ES-I3 (cell line): ENCODE measurements around the gene DIP2C.
"Not testable (repeated sequence)": the region's sequence is repeated elsewhere in the genome, so short reads cannot be mapped to it uniquely, and the experiment has no call there.

ENCODE experiments used
- H3K36me3 ChIP-seq: 2 replicates; pipeline ENCODE4 v1.6.1; 2013; ENCODE audit warnings: mild to moderate bottlenecking, low read length, control low read depth, moderate library complexity; ENCODE audit not compliant: insufficient read depth
- H3K4me1 ChIP-seq: 2 replicates; pipeline ENCODE4 v1.6.1; 2013; ENCODE audit warnings: mild to moderate bottlenecking, control low read depth, low read length; ENCODE audit not compliant: insufficient read depth
- H3K9ac ChIP-seq: 2 replicates; pipeline ENCODE4 v1.6.1; 2013; ENCODE audit warnings: low read depth, mild to moderate bottlenecking, low read length, moderate library complexity
- H3K9me3 ChIP-seq: 2 replicates; pipeline ENCODE4 v1.6.1; 2013; ENCODE audit warnings: mild to moderate bottlenecking, low read length, moderate library complexity; ENCODE audit not compliant: control insufficient read depth, insufficient read depth

DIP2C gene

DNA sequence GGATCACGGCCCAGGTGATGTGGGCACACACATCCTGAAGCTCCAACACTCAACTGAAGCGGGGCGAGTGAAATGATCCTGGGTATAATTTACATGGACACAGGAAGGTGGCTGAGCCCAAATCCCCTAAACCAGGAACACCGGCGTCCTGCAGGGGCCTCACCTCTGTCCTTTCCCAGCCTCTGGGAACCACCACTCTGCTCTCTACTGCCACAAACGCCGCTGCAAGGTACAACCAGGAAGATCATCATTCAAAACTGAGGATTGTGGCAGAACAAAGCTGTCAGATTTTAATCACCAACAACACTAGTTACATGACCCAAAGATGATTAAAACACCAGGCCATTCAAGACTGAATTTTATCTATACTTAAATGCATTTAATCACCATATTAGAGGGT, 104.0 kb downstream of the DIP2C start:
- Histone ChIP-seq H3K9ac (no peak overlapping the region), H3K36me3 (no peaks in the 10 kb centered on the region), H3K4me1 (no peaks in the 10 kb centered on the region), H3K9me3 (no peaks in the 10 kb centered on the region)

- not testable (repeated sequence) for H3K4me1 ChIP-seq, H3K9ac ChIP-seq, H3K9me3 ChIP-seq
These were observed 104.8 kb downstream of the DIP2C start for GRCh38 chr10:584497-585290.

GRCh38 chr10:583433-583832, 106.0 kb downstream of the DIP2C start:
- H3K9ac ChIP-seq: no peak overlapping the region

More at GRCh38 chr10:584497-585290, 104.8 kb downstream of the DIP2C start:
- H3K36me3 ChIP-seq: not testable (repeated sequence)

GRCh38 chr10:581776-582330, 107.6 kb downstream of the DIP2C start:
- H3K9me3 ChIP-seq: no peaks in the 10 kb centered on the region
- no peaks in the 10 kb centered on the region for H3K36me3 ChIP-seq
- H3K9ac ChIP-seq: no peak overlapping the region
- H3K4me1 ChIP-seq: no peaks in the 10 kb centered on the region

More at GRCh38 chr10:583433-583832, 106.0 kb downstream of the DIP2C start:
- Histone ChIP-seq H3K4me1 (no peaks in the 10 kb centered on the region), H3K9me3 (no peaks in the 10 kb centered on the region), H3K36me3 (no peaks in the 10 kb centered on the region)

DNA sequence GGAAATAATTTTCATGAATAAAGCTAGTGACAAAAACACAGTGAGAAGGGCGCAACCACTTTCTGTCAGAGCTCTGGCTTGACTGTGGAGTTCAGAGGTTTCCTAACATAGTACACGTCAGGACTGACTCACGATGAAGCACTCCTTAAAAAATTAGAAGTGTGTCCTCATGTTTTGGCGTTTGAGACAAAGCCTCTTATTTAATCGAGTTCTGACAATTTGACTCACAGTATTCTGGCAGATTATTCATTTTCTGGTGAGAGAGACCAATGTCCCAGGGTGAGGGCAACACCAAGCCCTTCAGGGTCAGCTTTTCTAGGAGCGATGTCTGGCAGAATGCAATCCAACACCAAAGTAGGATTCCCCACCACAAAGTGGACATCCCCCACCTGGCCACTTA, 108.7 kb downstream of the DIP2C start:
- no peaks in the 10 kb centered on the region for H3K36me3 ChIP-seq

DNA sequence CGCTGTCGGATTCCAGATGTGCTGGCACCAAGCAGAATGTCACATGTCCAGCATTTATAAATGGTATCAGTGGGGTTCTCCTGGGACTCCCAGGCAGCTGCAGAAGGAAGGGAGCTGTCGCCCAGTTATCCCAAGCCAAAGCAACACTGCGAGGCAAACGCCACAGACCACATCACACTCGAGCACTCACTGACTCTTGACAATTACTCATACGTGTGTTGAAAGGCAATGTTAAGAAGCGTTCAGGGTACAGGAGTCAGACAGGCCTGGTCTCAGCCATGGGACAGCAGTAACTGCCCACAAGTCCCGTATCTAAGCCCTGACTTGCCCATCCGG, 113.4 kb downstream of the DIP2C start:
- H3K36me3 ChIP-seq: no peaks in the 10 kb centered on the region
- H3K9ac ChIP-seq: no peak overlapping the region
- H3K4me1 ChIP-seq: peaks cover 7% of the 10 kb centered on the region
- H3K9me3 ChIP-seq: no peaks in the 10 kb centered on the region

More for the DNA sequence above, 108.7 kb downstream of the DIP2C start:
- Histone ChIP-seq H3K9ac (no peak overlapping the region), H3K9me3 (no peaks in the 10 kb centered on the region), H3K4me1 (peaks cover 6% of the 10 kb centered on the region)

DNA sequence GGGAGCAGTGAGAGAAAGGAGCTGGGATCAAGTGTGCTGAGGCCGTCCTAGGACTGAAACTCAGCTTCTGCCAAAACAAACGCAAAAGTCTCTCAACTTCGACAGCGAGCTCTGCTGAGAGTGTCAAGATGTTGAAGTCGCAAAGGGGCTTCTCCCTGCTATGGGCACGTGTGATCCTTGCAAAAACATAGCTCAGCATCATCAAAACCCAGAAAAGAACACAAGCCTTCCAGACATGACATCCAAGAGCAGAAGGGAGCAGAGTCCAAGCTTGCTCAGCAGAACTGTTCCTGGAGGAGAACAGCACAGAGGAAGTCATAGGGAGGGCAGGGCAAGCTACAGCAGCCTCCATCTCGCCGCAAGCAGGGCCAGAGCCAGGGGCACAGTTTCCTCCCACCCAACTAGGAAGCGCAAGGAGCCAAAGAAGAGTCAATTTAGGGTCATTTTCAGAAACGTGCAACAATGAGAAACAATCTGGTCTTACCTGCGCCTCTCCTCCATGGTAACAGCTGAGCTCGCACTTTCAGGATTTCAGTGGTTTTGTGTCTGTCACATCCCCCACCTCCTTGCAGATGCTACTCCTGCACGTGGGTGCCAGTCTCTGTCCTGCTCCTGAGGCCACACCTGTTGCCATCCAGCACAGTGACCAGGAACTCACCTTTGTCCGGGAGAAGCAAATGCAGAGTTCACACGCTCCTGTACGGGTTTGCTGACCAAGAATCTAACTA, 113.9 kb downstream of the DIP2C start:
- Histone ChIP-seq H3K4me1 (peaks cover 7% of the 10 kb centered on the region), H3K9ac (no peak overlapping the region), H3K36me3 (no peaks in the 10 kb centered on the region), H3K9me3 (no peaks in the 10 kb centered on the region)

- Histone ChIP-seq H3K9me3 (no peaks in the 10 kb centered on the region; the same call in 1 of the 2 replicates), H3K9ac (no peak overlapping the region), H3K4me1 (peaks cover 7% of the 10 kb centered on the region), H3K36me3 (no peaks in the 10 kb centered on the region; the same call in 1 of the 2 replicates)
These were observed 116.8 kb downstream of the DIP2C start for GRCh38 chr10:572696-573095.

DNA sequence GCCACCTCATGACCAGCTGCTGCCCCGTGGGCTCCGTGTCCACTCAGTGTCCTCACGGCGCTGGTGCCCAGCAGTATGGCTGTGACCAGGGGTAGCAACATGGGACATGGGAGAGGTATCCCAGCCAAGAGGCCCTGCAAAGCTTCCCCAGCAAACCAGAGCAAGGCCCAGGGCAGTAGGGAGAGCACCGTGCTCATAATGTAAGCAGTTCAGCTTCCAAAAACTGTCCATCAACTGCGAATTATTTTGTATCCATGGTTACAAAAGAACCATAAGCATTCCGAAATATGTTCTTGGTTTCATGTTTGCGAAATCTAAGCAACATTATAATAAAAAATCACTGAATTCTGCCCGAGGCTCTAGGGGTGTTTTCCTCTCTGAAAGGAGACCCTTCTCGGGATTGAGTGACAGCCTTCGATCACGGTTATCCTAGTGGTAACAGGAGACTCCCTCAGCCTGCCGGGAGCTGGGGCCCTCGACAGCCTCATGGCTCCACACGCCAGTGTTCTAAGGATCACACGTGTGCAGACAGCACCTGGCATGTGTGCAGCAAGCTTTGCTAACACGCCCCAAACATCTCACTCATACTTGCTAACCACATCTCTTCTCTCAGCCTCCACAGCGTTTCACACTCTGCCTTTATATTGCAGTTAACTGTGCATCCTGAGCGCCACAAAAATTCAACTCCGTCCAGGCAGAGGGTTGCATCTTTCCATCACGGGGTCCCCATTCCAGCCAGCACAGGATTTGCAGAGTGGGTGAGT, 117.6 kb downstream of the DIP2C start:
- Histone ChIP-seq H3K36me3 (no peaks in the 10 kb centered on the region; the same call in 1 of the 2 replicates), H3K4me1 (peaks cover 7% of the 10 kb centered on the region), H3K9ac (no peak overlapping the region)

GRCh38 chr10:571166-571565, 118.3 kb downstream of the DIP2C start:
- Histone ChIP-seq H3K36me3 (no peaks in the 10 kb centered on the region; the same call in 1 of the 2 replicates), H3K4me1 (peaks cover 5% of the 10 kb centered on the region), H3K9ac (no peak overlapping the region)

More for the DNA sequence above, 117.6 kb downstream of the DIP2C start:
- H3K9me3 ChIP-seq: no peaks in the 10 kb centered on the region; the same call in 1 of the 2 replicates

GRCh38 chr10:570628-571163, 118.8 kb downstream of the DIP2C start:
- H3K4me1 ChIP-seq: no peaks in the 10 kb centered on the region; the same call in 1 of the 2 replicates
- no peaks in the 10 kb centered on the region; the same call in 1 of the 2 replicates for H3K9me3 ChIP-seq
- H3K36me3 ChIP-seq: no peaks in the 10 kb centered on the region; the same call in 1 of the 2 replicates
- H3K9ac ChIP-seq: no peak overlapping the region

More at GRCh38 chr10:571166-571565, 118.3 kb downstream of the DIP2C start:
- H3K9me3 ChIP-seq: no peaks in the 10 kb centered on the region; the same call in 1 of the 2 replicates

- no peaks in the 10 kb centered on the region; the same call in 1 of the 2 replicates for H3K9me3 ChIP-seq
- H3K4me1 ChIP-seq: no peaks in the 10 kb centered on the region; the same call in 1 of the 2 replicates
- H3K9ac ChIP-seq: no peak overlapping the region
- H3K36me3 ChIP-seq: no peaks in the 10 kb centered on the region; the same call in 1 of the 2 replicates
These were observed 119.4 kb downstream of the DIP2C start for GRCh38 chr10:569961-570627.

DNA sequence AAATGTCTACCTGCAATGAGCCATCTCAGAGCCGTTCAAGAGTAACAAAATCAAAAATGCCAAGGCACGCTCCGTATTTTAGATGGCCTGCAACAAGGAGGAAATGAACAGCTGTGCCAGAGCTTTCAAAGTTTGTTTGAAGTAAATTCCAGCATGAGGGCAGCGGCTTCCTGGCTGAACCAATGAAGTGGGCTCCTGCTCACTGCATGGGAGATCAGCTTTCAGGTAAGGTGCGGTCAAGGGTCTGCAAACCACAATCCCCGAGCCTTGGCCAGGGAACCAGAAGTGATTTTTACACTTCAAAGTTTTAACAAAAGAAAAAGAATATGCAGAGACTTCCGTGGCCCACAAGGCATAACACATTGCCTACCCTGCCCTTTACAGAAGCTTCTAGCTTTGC, 120.6 kb downstream of the DIP2C start:
- Histone ChIP-seq H3K9ac (no peak overlapping the region), H3K4me1 (no peaks in the 10 kb centered on the region; the same call in 1 of the 2 replicates), H3K9me3 (peaks cover under 1% of the 10 kb centered on the region), H3K36me3 (no peaks in the 10 kb centered on the region; the same call in 1 of the 2 replicates)
